PC-3 (cell line): ENCODE measurements around the gene KHDRBS2. TPM values are rescaled to one million over a fixed set of nuclear protein-coding genes. Genes with fewer than 3 reads are reported as not detected.

Experiments
- ATAC-seq: fragments of 200-7000 bp; cut with Tn5 transposase; 2 replicates; pipeline ENCODE4 v1.9.1; 2020; ENCODE audit warnings: mild to moderate bottlenecking, moderate library complexity
- BruUV-seq: library from RNA; stranded (reverse); fragments of 400-500 nt; replicated peaks from 2 replicates; lab custom pipeline; 2021; lab: Mats Ljungman, UMichigan
- CTCF ChIA-PET: fragments of 300-600 bp; sonication (Branson Sonifier 250); formaldehyde crosslinking; loops from one replicate; lab custom pipeline; 2022; ENCODE audit warnings: antibody characterized with exemption; lab: Charles Lee
- POLR2A ChIA-PET: fragments of 300-600 bp; sonication (Branson Sonifier 250); formaldehyde crosslinking; loops from one replicate; lab custom pipeline; 2022; ENCODE audit warnings: antibody characterized with exemption; ENCODE audit not compliant: unreplicated experiment; lab: Charles Lee
- DNase-seq: peaks from one replicate; pipeline ENCODE4 v3.0.0-alpha.2; 2015
- H2AFZ ChIP-seq: fragments of 300-600 bp; sonication (generic); 2 replicates; pipeline ENCODE4 v1.6.0; 2016; ENCODE audit warnings: antibody characterized with exemption, low read length
- H3F3A ChIP-seq: fragments of 300-600 bp; sonication (generic); one replicate; pipeline ENCODE4 v1.6.0; 2017; ENCODE audit warnings: antibody characterized with exemption, low read length, control low read depth, mild to moderate bottlenecking; ENCODE audit not compliant: unreplicated experiment
- H3K27ac ChIP-seq: fragments of 300-600 bp; sonication (generic); 2 replicates; pipeline ENCODE4 v1.5.1; 2016; ENCODE audit warnings: mild to moderate bottlenecking, low read length
- H3K27me3 ChIP-seq: fragments of 300-600 bp; sonication (generic); 2 replicates; pipeline ENCODE4 v1.6.1; 2016; ENCODE audit warnings: low read length, mixed read lengths
- H3K36me3 ChIP-seq: fragments of 300-600 bp; sonication (generic); 2 replicates; pipeline ENCODE4 v1.6.1; 2016; ENCODE audit warnings: low read depth, mixed run types, low read length, mixed read lengths
- H3K4me1 ChIP-seq: fragments of 300-600 bp; sonication (generic); 2 replicates; pipeline ENCODE4 v1.5.1; 2016; ENCODE audit warnings: low read length; ENCODE audit not compliant: insufficient read depth
- H3K4me2 ChIP-seq: fragments of 300-600 bp; sonication (generic); 2 replicates; pipeline ENCODE4 v1.6.0; 2016; ENCODE audit warnings: low read length
- H3K4me3 ChIP-seq: fragments of 300-600 bp; sonication (generic); 2 replicates; pipeline ENCODE4 v1.5.1; 2016; ENCODE audit warnings: mild to moderate bottlenecking, low read length, mixed read lengths
- H3K79me2 ChIP-seq: fragments of 300-600 bp; sonication (generic); 2 replicates; pipeline ENCODE4 v1.6.1; 2017; ENCODE audit warnings: low read length, mixed read lengths
- H3K9ac ChIP-seq: fragments of 300-600 bp; sonication (generic); 2 replicates; pipeline ENCODE4 v1.6.0; 2016; ENCODE audit warnings: mild to moderate bottlenecking, low read length
- H3K9me2 ChIP-seq: fragments of 300-600 bp; sonication (generic); replicated peaks from 2 replicates; pipeline ENCODE4 v1.6.1; 2016; ENCODE audit warnings: mixed run types, low read length, mixed read lengths
- H3K9me3 ChIP-seq: fragments of 300-600 bp; sonication (generic); 2 replicates; pipeline ENCODE4 v1.6.1; 2016; ENCODE audit warnings: low read length, mixed read lengths
- H4K20me1 ChIP-seq: fragments of 300-600 bp; sonication (generic); 2 replicates; pipeline ENCODE4 v1.6.1; 2016; ENCODE audit warnings: low read length, mixed read lengths
- EZH2 ChIP-seq: fragments of 300-600 bp; sonication (generic); IDR thresholded peaks from one replicate; pipeline ENCODE4 v1.6.1; 2017; ENCODE audit warnings: antibody characterized with exemption, mild to moderate bottlenecking, low read length; ENCODE audit not compliant: unreplicated experiment
- EZH2phosphoT487 ChIP-seq: fragments of 300-600 bp; sonication (generic); IDR thresholded peaks from 2 replicates; pipeline ENCODE4 v1.6.1; 2018; ENCODE audit warnings: mild to moderate bottlenecking, antibody characterized with exemption, low read length, borderline replicate concordance
- intact Hi-C: fragments of 100-400 bp; cut with micrococcal nuclease; formaldehyde crosslinking; loops from 2 replicates; pipeline ENCODE4 v1.9.0; 2023
- total RNA-seq: library from RNA; depleted of rRNA; stranded (reverse); fragments of >200 nt; gene quantifications from 2 replicates; pipeline ENCODE4 v1.2.3, GENCODE V29; 2014
- TF ChIP-seq, protein P1 (sequence below): fragments of 300-600 bp; sonication (generic); conservative IDR thresholded peaks from 2 replicates; pipeline ENCODE4 v1.5.1; 2017; ENCODE audit warnings: antibody characterized with exemption, low read depth, mild to moderate bottlenecking, low read length

Gene KHDRBS2
- total RNA-seq, 1 experiment from 2014 or later, result not detected

DNA sequence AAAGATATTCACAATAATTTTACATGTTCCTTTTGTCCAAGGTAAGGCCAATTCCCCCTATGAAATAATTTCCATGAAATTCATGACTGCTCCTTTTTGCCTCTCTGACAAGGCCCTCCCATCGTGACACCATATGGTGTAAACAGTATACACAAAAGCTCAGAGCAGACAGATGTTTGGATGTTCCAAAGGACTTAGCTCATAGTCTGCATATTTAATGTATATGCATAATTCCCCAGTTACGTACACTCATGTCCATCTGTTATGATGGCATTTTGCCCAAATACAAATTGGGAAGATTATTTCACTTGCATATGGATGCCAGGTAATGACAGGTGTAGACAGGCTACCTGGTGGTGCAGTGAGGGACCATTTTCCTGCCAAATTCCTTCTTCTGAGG is 376.5 kb downstream of the KHDRBS2 start:
- H3K27me3 ChIP-seq, result no peaks in the 10 kb centered on the region
- no peak overlapping the region for H3K4me2 ChIP-seq
- H3K4me1 ChIP-seq, result no peaks in the 10 kb centered on the region
- H2AFZ ChIP-seq, result no peak overlapping the region
- POLR2A ChIA-PET, result no interaction called here
- CTCF ChIA-PET, result no interaction called here
- TF ChIP-seq, protein P1, sequence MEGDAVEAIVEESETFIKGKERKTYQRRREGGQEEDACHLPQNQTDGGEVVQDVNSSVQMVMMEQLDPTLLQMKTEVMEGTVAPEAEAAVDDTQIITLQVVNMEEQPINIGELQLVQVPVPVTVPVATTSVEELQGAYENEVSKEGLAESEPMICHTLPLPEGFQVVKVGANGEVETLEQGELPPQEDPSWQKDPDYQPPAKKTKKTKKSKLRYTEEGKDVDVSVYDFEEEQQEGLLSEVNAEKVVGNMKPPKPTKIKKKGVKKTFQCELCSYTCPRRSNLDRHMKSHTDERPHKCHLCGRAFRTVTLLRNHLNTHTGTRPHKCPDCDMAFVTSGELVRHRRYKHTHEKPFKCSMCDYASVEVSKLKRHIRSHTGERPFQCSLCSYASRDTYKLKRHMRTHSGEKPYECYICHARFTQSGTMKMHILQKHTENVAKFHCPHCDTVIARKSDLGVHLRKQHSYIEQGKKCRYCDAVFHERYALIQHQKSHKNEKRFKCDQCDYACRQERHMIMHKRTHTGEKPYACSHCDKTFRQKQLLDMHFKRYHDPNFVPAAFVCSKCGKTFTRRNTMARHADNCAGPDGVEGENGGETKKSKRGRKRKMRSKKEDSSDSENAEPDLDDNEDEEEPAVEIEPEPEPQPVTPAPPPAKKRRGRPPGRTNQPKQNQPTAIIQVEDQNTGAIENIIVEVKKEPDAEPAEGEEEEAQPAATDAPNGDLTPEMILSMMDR, result no peak
- no peak for TF ChIP-seq EZH2phosphoT487
- no peak for TF ChIP-seq EZH2
- no peaks in the 10 kb centered on the region for H3K79me2 ChIP-seq
- H3K9me3 ChIP-seq, result no peaks in the 10 kb centered on the region
- DNase-seq (no peak), ATAC-seq (no peak)
- H3K9ac ChIP-seq, result no peak overlapping the region
- no peak overlapping the region for H3K4me3 ChIP-seq
- no peaks in the 10 kb centered on the region for H3K9me2 ChIP-seq
- no peaks in the 10 kb centered on the region for H3F3A ChIP-seq
- BruUV-seq, result no TSS peak
- intact Hi-C loops, result no loop called here
- no peaks in the 10 kb centered on the region for H3K36me3 ChIP-seq
- no peaks in the 10 kb centered on the region for H4K20me1 ChIP-seq
- H3K27ac ChIP-seq, result no peak overlapping the region

DNA sequence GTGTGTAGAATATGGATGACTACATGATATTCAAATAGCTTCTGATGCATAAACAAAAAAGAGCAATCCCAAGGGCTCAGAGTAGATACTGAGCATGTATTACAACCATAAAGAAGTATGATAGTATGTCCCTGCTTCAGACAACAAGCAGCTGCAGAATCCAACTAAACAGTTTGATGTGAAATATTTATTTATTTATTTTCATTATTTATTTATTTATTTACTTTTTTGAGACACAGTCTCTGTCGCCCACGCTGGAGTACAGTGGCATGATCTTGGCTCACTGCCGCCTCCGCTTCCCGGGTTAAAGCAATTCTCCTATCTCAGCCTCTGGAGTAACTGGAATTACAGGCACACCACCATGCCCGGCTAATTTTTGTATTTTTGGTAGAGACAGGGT is 384.3 kb downstream of the KHDRBS2 start:
- Histone ChIP-seq H3K9me3 (no peaks in the 10 kb centered on the region), H3K9me2 (no peaks in the 10 kb centered on the region), H3K4me2 (no peak overlapping the region), H2AFZ (no peak overlapping the region), H3K9ac (no peak overlapping the region), H4K20me1 (no peaks in the 10 kb centered on the region), H3F3A (no peaks in the 10 kb centered on the region), H3K27me3 (no peaks in the 10 kb centered on the region), H3K79me2 (no peaks in the 10 kb centered on the region), H3K36me3 (no peaks in the 10 kb centered on the region), H3K27ac (no peak overlapping the region), H3K4me1 (no peaks in the 10 kb centered on the region), H3K4me3 (no peak overlapping the region)
- DNase-seq, result no peak
- TF ChIP-seq EZH2phosphoT487 (no peak), EZH2 (no peak)
- TF ChIP-seq, protein P1, result no peak
- CTCF ChIA-PET, result no interaction called here
- intact Hi-C loops, result no loop called here
- no peak for ATAC-seq
- no TSS peak for BruUV-seq
- POLR2A ChIA-PET, result no interaction called here

DNA sequence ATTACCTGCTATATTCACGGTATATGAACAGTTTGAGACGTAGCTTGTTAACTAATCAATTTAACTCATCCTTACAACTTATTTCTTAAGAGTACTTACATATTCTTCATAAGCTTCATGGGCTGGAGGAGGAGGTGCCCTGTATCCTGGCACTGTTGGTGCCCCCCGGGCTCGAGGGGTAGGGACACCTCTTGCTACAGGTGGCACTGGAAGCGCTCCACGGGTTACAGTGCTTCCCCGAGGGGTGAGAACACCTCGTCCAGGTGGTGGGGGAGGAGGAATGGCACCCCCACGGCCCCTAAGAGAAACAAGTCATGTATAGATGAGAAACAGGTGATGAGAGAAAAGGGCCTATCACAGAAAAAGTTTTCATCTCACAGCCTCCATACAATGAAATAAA is 391.5 kb downstream of the KHDRBS2 start:
- H3K4me3 ChIP-seq, result no peak overlapping the region
- H4K20me1 ChIP-seq, result no peaks in the 10 kb centered on the region
- no peaks in the 10 kb centered on the region for H3K4me1 ChIP-seq
- H3K9me2 ChIP-seq, result no peaks in the 10 kb centered on the region
- H3K27me3 ChIP-seq, result no peaks in the 10 kb centered on the region
- no peak overlapping the region for H3K4me2 ChIP-seq
- intact Hi-C loops, result no loop called here
- H2AFZ ChIP-seq, result no peak overlapping the region
- ATAC-seq (no peak), DNase-seq (no peak)
- no peaks in the 10 kb centered on the region for H3K9me3 ChIP-seq
- no peaks in the 10 kb centered on the region for H3K79me2 ChIP-seq
- H3F3A ChIP-seq, result no peaks in the 10 kb centered on the region
- H3K27ac ChIP-seq, result no peak overlapping the region
- no peaks in the 10 kb centered on the region for H3K36me3 ChIP-seq
- CTCF ChIA-PET, result no interaction called here
- no peak overlapping the region for H3K9ac ChIP-seq
- TF ChIP-seq EZH2 (no peak), EZH2phosphoT487 (no peak)
- TF ChIP-seq, protein P1, result no peak
- POLR2A ChIA-PET, result no interaction called here
- no TSS peak for BruUV-seq
